K562 (cell line): ENCODE measurements around the gene KCNQ5. TPM values are rescaled to one million over a fixed set of nuclear protein-coding genes. Genes with fewer than 3 reads are reported as not detected.

Experiments used
- CAMTA2 ChIP-seq: fragments of 250-450 bp; sonication (Bioruptor Pico); conservative IDR thresholded peaks from 2 replicates; pipeline ENCODE4 v1.5.1; 2022
- CBFA2T2 ChIP-seq: fragments of 450-650 bp; conservative IDR thresholded peaks from 2 replicates; pipeline ENCODE4 v1.6.1; 2017; ENCODE audit warnings: mild to moderate bottlenecking
- CREB1 ChIP-seq, 2 experiments: sonication (generic) in 1 of 2; formaldehyde crosslinking in 1 of 2; IDR thresholded peaks; 2 replicates each; pipeline versions ENCODE4 v1.6.1 to v1.8.0; 2012 to 2022; ENCODE audit warnings: inconsistent platforms in 1 of 2, mild to moderate bottlenecking in 1 of 2, missing genetic modification reagents in 1 of 2, moderate library complexity in 1 of 2
- ELF4 ChIP-seq: fragments of 450-650 bp; formaldehyde crosslinking; IDR thresholded peaks from 2 replicates; pipeline ENCODE4 v1.4.0; 2022; ENCODE audit warnings: missing genetic modification characterization
- GTF2F1 ChIP-seq: IDR thresholded peaks from 2 replicates; pipeline ENCODE4 v1.6.1; 2011; ENCODE audit warnings: low read depth, low read length, improper control_type of control experiment
- HOXB6 ChIP-seq: fragments of 250-450 bp; sonication (Bioruptor Pico); IDR thresholded peaks from 2 replicates; pipeline ENCODE4 v1.5.1; 2022; ENCODE audit warnings: mild to moderate bottlenecking, borderline replicate concordance
- RUNX1 ChIP-seq: sonication (generic); IDR thresholded peaks from 2 replicates; pipeline ENCODE4 v1.6.1; 2016; ENCODE audit warnings: antibody characterized with exemption, low read depth
- YY1 ChIP-seq, 3 experiments: IDR thresholded peaks; 2 replicates each; pipeline ENCODE4 v1.6.1; 2011; ENCODE audit warnings: low read length in 2 of 3, mild to moderate bottlenecking in 2 of 3, moderate library complexity in 2 of 3, borderline replicate concordance in 1 of 3, control low read depth in 1 of 3, low read depth in 1 of 3; ENCODE audit not compliant: insufficient read depth in 3 of 3, insufficient replicate concordance in 2 of 3, control insufficient read depth in 1 of 3, insufficient read length in 1 of 3; ENCODE audit errors: extremely low read depth in 1 of 3
- ZC3H11A ChIP-seq: IDR thresholded peaks from 2 replicates; pipeline ENCODE4 v1.6.1; 2012; ENCODE audit warnings: low read depth, low read length, improper control_type of control experiment
- ZNF408 ChIP-seq: fragments of 250-450 bp; sonication (Bioruptor Pico); IDR thresholded peaks from 2 replicates; pipeline ENCODE4 v1.4.0; 2020; ENCODE audit warnings: low read depth, mild to moderate bottlenecking, moderate library complexity
- polyA plus RNA-seq, 8 experiments: library from polyadenylated mRNA; depleted of rRNA in 4 of 8; stranded (reverse) in 5 of 8; unstranded in 3 of 8; fragments of >200 nt; fragmentation: Nextera tagmentation in 2 of 8; fragmentation: Illumina TruSeq in 1 of 8; extraction: Ambion mirVana in 2 of 8; extraction: Trizol in 1 of 8; gene quantifications; 2 replicates each; pipeline versions ENCODE4 v1.2.1 to v1.2.3, GENCODE V29; 2011 to 2014; ENCODE audit warnings: inconsistent platforms in 1 of 8, missing spikeins in 1 of 8
- total RNA-seq, 7 experiments: library from RNA; depleted of rRNA in 6 of 7; stranded (reverse); fragments of >200 nt in 6 of 7; fragmentation: Illumina TruSeq in 2 of 7; extraction: Trizol in 2 of 7; gene quantifications; 2 replicates each; pipeline versions ENCODE4 v1.2.1 to v1.2.3, GENCODE V29; 2011 to 2021; ENCODE audit warnings: low replicate concordance in 1 of 7
- TF ChIP-seq, protein P1 (sequence below): sonication (generic); IDR thresholded peaks from 2 replicates; pipeline ENCODE4 v1.6.1; 2016
- TF ChIP-seq, protein P2 (sequence below): fragments of 450-650 bp; conservative IDR thresholded peaks from 2 replicates; pipeline ENCODE4 v1.6.1; 2016; ENCODE audit warnings: missing genetic modification characterization, low read depth, mild to moderate bottlenecking, missing compliant biosample characterization, moderate library complexity
- TF ChIP-seq, protein P3 (sequence below): sonication (generic); formaldehyde crosslinking; IDR thresholded peaks from 2 replicates; pipeline ENCODE4 v1.8.1; 2023; ENCODE audit warnings: mild to moderate bottlenecking, missing genetic modification reagents
- TF ChIP-seq, protein P4 (sequence below), 2 experiments: fragments of 450-650 bp; formaldehyde crosslinking in 1 of 2; IDR thresholded peaks; 2 replicates each; pipeline versions ENCODE4 v1.4.0 to v1.6.1; 2014 to 2020; ENCODE audit warnings: mild to moderate bottlenecking in 2 of 2, borderline replicate concordance in 1 of 2, low read depth in 1 of 2

KCNQ5 gene
- total and polyA plus RNA-seq, 9 of the 15 experiments (the other 6 are each of a cell fraction or from before 2014, with no cell fraction given): 0.31 to 5.9 (median 2.6) TPM

DNA sequence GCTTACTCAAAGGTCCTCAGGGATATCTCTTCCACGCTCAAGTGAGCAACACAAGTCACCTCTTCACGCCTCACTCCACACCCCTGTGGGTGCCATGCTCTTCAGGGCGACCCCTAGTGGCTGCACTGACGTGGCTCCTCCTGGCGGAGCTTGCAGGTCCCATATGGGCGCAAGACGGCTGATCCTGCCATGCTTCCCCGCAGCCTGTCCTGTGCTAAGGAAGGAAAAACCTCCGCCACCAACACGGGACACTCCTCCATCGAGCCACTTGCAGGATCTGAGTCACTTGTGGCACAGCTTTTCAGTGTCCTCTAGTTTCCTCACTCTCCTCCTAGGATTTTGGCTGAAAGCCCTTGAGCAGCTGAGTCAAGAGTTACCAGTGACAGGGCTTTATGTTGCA, 512.7 kb downstream of the KCNQ5 start (continued):
- TF ChIP-seq, protein P1, sequence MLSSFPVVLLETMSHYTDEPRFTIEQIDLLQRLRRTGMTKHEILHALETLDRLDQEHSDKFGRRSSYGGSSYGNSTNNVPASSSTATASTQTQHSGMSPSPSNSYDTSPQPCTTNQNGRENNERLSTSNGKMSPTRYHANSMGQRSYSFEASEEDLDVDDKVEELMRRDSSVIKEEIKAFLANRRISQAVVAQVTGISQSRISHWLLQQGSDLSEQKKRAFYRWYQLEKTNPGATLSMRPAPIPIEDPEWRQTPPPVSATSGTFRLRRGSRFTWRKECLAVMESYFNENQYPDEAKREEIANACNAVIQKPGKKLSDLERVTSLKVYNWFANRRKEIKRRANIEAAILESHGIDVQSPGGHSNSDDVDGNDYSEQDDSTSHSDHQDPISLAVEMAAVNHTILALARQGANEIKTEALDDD: no peak
- TF ChIP-seq HOXB6 (no peak), CBFA2T2 (no peak), ZC3H11A (no peak), ZNF408 (CRISPR knock-in tag) (no peak), CAMTA2 (CRISPR knock-in tag) (no peak), RUNX1 (no peak), ELF4 (no peak), YY1 (IDR thresholded peaks at IDR 0.05; ENCODE audit: borderline replicate concordance in 1 of 3, control insufficient read depth in 1 of 3, extremely low read depth in 1 of 3, insufficient read depth in 3 of 3, insufficient read length in 1 of 3, insufficient replicate concordance in 2 of 3, low read depth in 1 of 3, low read length in 2 of 3) (peak in 1 of 3 experiments; percentile 21), GTF2F1 (no peak), CREB1 (IDR thresholded peaks at IDR 0.05) (0 out of 2 replicates have a peak, but pooled peaks have one; percentile 40), CREB1 (CRISPR knock-in tag; IDR thresholded peaks at IDR 0.05) (no peak)
- TF ChIP-seq, protein P2, sequence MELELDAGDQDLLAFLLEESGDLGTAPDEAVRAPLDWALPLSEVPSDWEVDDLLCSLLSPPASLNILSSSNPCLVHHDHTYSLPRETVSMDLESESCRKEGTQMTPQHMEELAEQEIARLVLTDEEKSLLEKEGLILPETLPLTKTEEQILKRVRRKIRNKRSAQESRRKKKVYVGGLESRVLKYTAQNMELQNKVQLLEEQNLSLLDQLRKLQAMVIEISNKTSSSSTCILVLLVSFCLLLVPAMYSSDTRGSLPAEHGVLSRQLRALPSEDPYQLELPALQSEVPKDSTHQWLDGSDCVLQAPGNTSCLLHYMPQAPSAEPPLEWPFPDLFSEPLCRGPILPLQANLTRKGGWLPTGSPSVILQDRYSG: no peak
- TF ChIP-seq, protein P3, sequence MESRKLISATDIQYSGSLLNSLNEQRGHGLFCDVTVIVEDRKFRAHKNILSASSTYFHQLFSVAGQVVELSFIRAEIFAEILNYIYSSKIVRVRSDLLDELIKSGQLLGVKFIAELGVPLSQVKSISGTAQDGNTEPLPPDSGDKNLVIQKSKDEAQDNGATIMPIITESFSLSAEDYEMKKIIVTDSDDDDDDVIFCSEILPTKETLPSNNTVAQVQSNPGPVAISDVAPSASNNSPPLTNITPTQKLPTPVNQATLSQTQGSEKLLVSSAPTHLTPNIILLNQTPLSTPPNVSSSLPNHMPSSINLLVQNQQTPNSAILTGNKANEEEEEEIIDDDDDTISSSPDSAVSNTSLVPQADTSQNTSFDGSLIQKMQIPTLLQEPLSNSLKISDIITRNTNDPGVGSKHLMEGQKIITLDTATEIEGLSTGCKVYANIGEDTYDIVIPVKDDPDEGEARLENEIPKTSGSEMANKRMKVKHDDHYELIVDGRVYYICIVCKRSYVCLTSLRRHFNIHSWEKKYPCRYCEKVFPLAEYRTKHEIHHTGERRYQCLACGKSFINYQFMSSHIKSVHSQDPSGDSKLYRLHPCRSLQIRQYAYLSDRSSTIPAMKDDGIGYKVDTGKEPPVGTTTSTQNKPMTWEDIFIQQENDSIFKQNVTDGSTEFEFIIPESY (CRISPR knock-in tag): peak; percentile 99
- TF ChIP-seq, protein P4, sequence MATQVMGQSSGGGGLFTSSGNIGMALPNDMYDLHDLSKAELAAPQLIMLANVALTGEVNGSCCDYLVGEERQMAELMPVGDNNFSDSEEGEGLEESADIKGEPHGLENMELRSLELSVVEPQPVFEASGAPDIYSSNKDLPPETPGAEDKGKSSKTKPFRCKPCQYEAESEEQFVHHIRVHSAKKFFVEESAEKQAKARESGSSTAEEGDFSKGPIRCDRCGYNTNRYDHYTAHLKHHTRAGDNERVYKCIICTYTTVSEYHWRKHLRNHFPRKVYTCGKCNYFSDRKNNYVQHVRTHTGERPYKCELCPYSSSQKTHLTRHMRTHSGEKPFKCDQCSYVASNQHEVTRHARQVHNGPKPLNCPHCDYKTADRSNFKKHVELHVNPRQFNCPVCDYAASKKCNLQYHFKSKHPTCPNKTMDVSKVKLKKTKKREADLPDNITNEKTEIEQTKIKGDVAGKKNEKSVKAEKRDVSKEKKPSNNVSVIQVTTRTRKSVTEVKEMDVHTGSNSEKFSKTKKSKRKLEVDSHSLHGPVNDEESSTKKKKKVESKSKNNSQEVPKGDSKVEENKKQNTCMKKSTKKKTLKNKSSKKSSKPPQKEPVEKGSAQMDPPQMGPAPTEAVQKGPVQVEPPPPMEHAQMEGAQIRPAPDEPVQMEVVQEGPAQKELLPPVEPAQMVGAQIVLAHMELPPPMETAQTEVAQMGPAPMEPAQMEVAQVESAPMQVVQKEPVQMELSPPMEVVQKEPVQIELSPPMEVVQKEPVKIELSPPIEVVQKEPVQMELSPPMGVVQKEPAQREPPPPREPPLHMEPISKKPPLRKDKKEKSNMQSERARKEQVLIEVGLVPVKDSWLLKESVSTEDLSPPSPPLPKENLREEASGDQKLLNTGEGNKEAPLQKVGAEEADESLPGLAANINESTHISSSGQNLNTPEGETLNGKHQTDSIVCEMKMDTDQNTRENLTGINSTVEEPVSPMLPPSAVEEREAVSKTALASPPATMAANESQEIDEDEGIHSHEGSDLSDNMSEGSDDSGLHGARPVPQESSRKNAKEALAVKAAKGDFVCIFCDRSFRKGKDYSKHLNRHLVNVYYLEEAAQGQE (IDR thresholded peaks at IDR 0.05; ENCODE audit: borderline replicate concordance): 0 out of 2 replicates have a peak, but pooled peaks have one; percentile 21
- TF ChIP-seq, protein P4 (CRISPR knock-in tag; IDR thresholded peaks at IDR 0.05; ENCODE audit: low read depth): no peak
